Measurements from ENCODE around the gene MSMB.

- TF ChIP-seq POLR2A (IDR thresholded peaks at IDR 0.05; ENCODE audit: low read depth, low read length) (no peak), BHLHE40 (IDR thresholded peaks at IDR 0.05; ENCODE audit: low read depth, low read length) (no peak), MXI1 (IDR thresholded peaks at IDR 0.05; ENCODE audit: borderline replicate concordance, low read depth, low read length) (no peak), RAD21 (IDR thresholded peaks at IDR 0.05; ENCODE audit: low read length) (no peak), USF2 (IDR thresholded peaks at IDR 0.05; ENCODE audit: low read depth, low read length) (no peak), CEBPB (IDR thresholded peaks at IDR 0.05; ENCODE audit: low read depth, low read length) (no peak), MAZ (IDR thresholded peaks at IDR 0.05; ENCODE audit: borderline replicate concordance, low read depth, low read length) (no peak), SMC3 (IDR thresholded peaks at IDR 0.05; ENCODE audit: low read depth, low read length) (no peak)
- TF ChIP-seq, protein P1, sequence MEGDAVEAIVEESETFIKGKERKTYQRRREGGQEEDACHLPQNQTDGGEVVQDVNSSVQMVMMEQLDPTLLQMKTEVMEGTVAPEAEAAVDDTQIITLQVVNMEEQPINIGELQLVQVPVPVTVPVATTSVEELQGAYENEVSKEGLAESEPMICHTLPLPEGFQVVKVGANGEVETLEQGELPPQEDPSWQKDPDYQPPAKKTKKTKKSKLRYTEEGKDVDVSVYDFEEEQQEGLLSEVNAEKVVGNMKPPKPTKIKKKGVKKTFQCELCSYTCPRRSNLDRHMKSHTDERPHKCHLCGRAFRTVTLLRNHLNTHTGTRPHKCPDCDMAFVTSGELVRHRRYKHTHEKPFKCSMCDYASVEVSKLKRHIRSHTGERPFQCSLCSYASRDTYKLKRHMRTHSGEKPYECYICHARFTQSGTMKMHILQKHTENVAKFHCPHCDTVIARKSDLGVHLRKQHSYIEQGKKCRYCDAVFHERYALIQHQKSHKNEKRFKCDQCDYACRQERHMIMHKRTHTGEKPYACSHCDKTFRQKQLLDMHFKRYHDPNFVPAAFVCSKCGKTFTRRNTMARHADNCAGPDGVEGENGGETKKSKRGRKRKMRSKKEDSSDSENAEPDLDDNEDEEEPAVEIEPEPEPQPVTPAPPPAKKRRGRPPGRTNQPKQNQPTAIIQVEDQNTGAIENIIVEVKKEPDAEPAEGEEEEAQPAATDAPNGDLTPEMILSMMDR (conservative IDR thresholded peaks at IDR 0.05; ENCODE audit: low read depth, low read length): no peak
- TF ChIP-seq, protein P2, sequence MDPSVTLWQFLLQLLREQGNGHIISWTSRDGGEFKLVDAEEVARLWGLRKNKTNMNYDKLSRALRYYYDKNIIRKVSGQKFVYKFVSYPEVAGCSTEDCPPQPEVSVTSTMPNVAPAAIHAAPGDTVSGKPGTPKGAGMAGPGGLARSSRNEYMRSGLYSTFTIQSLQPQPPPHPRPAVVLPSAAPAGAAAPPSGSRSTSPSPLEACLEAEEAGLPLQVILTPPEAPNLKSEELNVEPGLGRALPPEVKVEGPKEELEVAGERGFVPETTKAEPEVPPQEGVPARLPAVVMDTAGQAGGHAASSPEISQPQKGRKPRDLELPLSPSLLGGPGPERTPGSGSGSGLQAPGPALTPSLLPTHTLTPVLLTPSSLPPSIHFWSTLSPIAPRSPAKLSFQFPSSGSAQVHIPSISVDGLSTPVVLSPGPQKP (IDR thresholded peaks at IDR 0.05; ENCODE audit: borderline replicate concordance, low read depth, low read length): no peak
These were observed at the start of gene MSMB for GRCh38 chr10:46046261-46046660.
